ENCODE measurements around the gene PEAK1.

Gene PEAK1

GRCh38 chr15:77413699-77414349, 6.1 kb downstream of the PEAK1 start:
- no peak for TF ChIP-seq SPI1 (IDR thresholded peaks at IDR 0.05; ENCODE audit: borderline replicate concordance, low read depth)
- TF ChIP-seq CTCF (IDR thresholded peaks at IDR 0.05; ENCODE audit: insufficient read depth, low read length) = no peak
- H3K27ac ChIP-seq (replicated peaks) = no peak overlapping the region
- no peaks in the 10 kb centered on the region for H3K27me3 ChIP-seq (ENCODE audit: insufficient read depth, poor library complexity, severe bottlenecking)
- no peak overlapping the region for H3K4me3 ChIP-seq (replicated peaks; ENCODE audit: insufficient read depth, low read length)
- DNase-seq (ENCODE audit: low read depth in 1 of 2, low spot score in 1 of 2) = no peak

- Histone ChIP-seq H3K27me3 (ENCODE audit: insufficient read depth, poor library complexity, severe bottlenecking) (no peaks in the 10 kb centered on the region), H3K27ac (replicated peaks) (no peak overlapping the region), H3K4me3 (replicated peaks; ENCODE audit: insufficient read depth, low read length) (no peak overlapping the region)
- TF ChIP-seq REST (IDR thresholded peaks at IDR 0.05; ENCODE audit: insufficient replicate concordance, low read depth) = no peak
- TF ChIP-seq CTCF (IDR thresholded peaks at IDR 0.05; ENCODE audit: insufficient read depth, low read length) = no peak
- no peak for DNase-seq (ENCODE audit: low read depth in 1 of 2, low spot score in 1 of 2)
Observed at GRCh38 chr15:77412972-77413698, 6.8 kb downstream of the PEAK1 start.

- Histone ChIP-seq H3K27me3 (ENCODE audit: insufficient read depth, poor library complexity, severe bottlenecking) (no peaks in the 10 kb centered on the region), H3K4me3 (replicated peaks; ENCODE audit: insufficient read depth, low read length) (no peak overlapping the region), H3K27ac (replicated peaks) (no peak overlapping the region)
- TF ChIP-seq REST (IDR thresholded peaks at IDR 0.05; ENCODE audit: insufficient replicate concordance, low read depth) (no peak), POLR2AphosphoS5 (IDR thresholded peaks at IDR 0.05; ENCODE audit: low read depth) (no peak), GABPA (IDR thresholded peaks at IDR 0.05; ENCODE audit: low read depth) (no peak), SPI1 (IDR thresholded peaks at IDR 0.05; ENCODE audit: borderline replicate concordance, low read depth) (no peak), CTCF (IDR thresholded peaks at IDR 0.05; ENCODE audit: insufficient read depth, low read length) (no peak)
- DNase-seq (ENCODE audit: low read depth in 1 of 2, low spot score in 1 of 2) = no peak
Observed at GRCh38 chr15:77411619-77411976, 8.3 kb downstream of the PEAK1 start.
